Mucosa of gallbladder (tissue), 1 donor: Measurements from ENCODE around the gene YIPF2. TPM values are rescaled to one million over a fixed set of nuclear protein-coding genes. Genes with fewer than 3 reads are reported as not detected.
A peak's percentile ranks its signal among the peaks of the same experiment; 100 is the strongest.
"Not testable (repeated sequence)": the region's sequence is repeated elsewhere in the genome, so short reads cannot be mapped to it uniquely, and the experiment has no call there.

Experiments
- DNase-seq: peaks from one replicate; pipeline ENCODE4 v3.0.0-alpha.2; 2020; ENCODE audit warnings: low spot score
- total RNA-seq: library from RNA; stranded (reverse); gene quantifications from one replicate; pipeline ENCODE4 v1.2.1, GENCODE V29; 2021
- donor health status: DM: no; HTN: no; CAD: no.

Gene YIPF2
- total RNA-seq, 1 donor from 2014 or later, result 76.8 TPM

DNA sequence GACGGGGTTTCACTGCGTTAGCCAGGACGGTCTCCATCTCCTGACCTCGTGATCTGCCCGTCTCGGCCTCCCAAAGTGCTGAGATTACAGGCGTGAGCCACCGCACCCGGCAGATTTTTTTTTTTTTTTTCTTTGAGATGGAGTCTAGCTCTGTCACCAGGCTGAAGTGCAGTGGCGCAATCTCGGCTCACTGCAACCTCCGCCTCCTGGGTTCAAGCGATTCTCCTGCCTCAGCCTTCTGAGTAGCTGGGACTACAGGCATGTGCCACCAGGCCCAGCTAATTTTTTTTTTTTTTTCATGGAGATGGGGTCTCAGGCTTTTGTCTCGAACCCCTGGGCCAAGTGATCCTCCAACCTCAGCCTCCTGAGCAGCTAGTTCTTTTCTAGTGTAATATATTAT is 13.2 kb upstream of the YIPF2 start:
- DNase-seq, result not testable (repeated sequence)

DNA sequence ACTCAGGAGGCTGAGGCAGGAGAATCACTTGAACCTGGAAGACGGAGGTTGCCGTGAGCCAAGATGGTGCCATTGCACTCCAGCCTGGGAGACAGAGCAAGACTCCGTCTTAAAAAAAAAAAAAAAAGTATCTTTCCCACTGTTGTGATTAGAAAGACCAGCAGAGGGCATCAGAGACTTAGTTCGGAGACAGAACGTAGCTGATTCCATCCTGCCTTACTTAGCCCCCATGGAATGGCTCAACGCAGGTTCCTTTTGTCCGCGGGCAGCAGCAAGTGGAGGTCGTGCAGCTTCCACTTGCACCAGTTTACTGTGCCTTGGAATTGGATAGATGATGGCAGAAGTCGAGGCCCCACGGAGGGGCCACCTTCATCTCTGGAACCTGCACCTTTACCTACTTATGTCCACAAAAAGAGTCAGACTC is 8.2 kb upstream of the YIPF2 start:
- peak; percentile 51 for DNase-seq

- DNase-seq, result no peak
Observed at GRCh38 chr19:10935371-10936059, 7.1 kb upstream of the YIPF2 start.

DNA sequence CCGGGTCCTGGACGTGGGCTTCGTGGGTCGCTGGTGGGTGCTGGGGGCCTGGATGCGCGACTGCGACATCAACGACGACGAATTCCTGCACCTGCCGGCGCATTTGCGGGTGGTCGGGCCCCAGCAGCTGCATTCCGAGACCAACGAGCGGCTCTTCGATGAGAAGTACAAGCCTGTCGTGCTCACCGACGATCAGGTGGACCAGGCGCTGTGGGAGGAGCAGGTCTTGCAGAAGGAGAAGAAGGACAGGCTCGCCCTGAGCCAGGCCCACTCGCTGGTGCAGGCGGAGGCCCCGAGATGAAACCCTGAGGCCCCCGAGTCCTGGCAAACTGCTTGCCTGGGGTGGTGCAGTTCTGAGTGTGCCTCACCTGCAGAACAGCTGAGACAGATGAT is 959 bp upstream of the YIPF2 start:
- DNase-seq, result no peak

- no peak for DNase-seq
Observed at GRCh38 chr19:10927730-10928562, 493 bp downstream of the YIPF2 start.

- no peak for DNase-seq
Observed at GRCh38 chr19:10924597-10924996, 3.8 kb downstream of the YIPF2 start.

DNA sequence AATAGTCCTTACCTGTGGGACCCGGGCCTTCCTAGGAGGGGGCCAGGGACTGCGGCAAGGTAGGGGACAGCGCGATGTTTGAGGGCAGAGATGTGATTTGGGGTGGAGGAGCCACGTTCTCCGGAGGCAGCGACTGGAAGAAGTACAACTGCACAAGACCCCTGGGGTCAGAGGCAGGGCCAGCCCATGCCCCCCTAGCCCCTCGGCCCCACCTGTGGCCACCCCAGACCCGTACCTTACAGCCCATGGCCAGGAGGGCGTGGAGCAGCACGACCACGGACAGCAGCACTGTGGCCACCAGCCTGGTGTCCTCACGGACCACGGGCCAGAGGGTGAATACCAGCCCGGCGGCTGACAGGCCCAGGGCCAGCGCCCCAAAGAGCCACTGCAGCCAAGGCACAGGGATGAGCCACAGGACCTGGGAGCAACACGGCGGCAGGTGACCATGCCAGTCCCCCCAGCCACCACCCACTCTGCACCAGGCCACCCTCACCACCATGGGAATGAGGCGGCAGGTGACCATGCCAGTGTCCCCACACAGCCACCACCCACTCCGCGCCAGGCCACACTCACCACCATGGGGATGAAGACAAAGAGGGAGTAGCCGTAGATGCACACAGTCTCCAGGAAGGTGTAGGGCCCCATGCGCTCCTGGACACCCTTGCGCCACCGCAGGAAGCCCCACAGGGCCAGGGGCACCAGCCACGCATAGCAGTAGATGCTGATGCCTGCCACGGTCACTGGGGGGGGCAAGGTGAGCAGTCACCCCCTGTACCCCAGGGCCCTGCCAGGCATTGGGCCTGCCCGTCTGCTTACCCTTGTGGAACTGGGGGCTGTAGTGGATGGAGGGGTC is 5.0 kb downstream of the YIPF2 start:
- no peak for DNase-seq

DNA sequence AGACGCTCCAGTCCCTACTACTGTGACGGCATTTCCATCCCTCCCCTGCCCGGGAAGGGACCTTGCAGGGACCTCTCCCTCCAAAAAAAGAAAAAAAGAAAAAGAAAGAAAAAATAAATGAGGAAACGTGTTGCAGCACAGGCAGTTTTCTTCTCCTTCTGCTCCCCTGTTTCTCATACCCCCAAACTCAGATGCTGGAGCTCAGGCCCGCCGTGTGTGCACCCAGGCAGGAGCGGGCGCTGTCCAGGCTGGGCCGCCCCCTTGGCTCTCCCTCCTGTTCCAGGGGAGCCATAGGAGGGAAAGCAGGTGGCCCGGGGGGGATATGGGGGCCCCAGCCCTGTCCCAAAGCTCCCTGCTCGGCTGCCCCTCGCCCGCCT is 5.8 kb downstream of the YIPF2 start:
- DNase-seq, result no peak

DNA sequence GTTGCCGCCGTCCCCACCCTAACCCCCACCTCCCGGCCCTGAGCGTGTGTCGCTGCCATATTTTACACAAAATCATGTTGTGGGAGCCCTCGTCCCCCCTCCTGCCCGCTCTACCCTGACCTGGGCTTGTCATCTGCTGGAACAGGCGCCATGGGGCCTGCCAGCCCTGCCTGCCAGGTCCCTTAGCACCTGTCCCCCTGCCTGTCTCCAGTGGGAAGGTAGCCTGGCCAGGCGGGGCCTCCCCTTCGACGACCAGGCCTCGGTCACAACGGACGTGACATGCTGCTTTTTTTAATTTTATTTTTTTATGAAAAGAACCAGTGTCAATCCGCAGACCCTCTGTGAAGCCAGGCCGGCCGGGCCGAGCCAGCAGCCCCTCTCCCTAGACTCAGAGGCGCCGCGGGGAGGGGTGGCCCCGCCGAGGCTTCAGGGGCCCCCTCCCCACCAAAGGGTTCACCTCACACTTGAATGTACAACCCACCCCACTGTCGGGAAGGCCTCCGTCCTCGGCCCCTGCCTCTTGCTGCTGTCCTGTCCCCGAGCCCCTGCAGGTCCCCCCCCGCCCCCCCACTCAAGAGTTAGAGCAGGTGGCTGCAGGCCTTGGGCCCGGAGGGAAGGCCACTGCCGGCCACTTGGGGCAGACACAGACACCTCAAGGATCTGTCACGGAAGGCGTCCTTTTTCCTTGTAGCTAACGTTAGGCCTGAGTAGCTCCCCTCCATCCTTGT is 6.4 kb downstream of the YIPF2 start:
- DNase-seq, result no peak

DNA sequence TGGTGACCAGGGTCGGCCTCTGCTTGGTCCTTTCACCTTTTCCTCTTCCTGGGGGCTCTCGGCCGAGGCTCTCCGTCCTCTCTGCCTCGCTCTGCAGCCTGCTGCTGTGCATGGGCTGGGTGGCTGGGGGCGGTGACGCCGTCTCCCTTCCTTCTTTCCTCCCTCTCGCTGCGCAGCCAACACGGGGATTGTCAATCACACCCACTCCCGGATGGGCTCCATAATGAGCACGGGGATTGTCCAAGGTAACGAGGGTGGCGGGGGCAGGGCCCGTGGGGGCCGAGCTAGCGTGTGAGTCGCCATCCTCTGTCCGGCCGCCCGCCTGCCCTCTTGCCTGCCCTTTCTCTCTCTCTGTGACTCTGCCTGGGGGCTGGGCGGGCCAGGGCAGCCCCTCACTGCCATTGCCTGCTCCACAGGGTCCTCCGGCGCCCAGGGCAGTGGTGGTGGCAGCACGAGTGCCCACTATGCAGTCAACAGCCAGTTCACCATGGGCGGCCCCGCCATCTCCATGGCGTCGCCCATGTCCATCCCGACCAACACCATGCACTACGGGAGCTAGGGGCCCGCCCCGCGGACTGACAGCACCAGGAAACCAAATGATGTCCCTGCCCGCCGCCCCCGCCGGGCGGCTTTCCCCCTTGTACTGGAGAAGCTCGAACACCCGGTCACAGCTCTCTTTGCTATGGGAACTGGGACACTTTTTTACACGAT is 7.1 kb downstream of the YIPF2 start:
- DNase-seq, result no peak

DNA sequence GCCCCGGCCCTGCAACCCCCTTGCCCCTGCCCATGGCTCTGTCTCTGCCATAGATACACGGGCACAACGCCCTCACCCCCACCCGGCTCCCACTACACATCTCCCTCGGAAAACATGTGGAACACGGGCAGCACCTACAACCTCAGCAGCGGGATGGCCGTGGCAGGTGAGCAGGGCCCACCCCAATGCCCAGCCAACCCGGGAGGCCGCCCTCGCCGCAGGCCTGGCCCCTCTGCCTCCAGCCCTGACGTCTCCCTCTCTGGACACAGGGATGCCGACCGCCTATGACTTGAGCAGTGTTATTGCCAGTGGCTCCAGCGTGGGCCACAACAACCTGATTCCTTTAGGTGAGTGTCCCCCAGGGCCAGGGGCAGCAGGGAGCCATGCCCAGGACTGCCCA is 7.7 kb downstream of the YIPF2 start:
- no peak for DNase-seq

- no peak for DNase-seq
Observed at GRCh38 chr19:10920288-10920655, 8.2 kb downstream of the YIPF2 start.

- DNase-seq, result no peak
Observed at GRCh38 chr19:10919352-10920287, 8.8 kb downstream of the YIPF2 start.

- no peak for DNase-seq
Observed at GRCh38 chr19:10918359-10918758, 10.1 kb downstream of the YIPF2 start.

GRCh38 chr19:10916602-10917001 is 11.8 kb downstream of the YIPF2 start:
- no peak for DNase-seq

DNA sequence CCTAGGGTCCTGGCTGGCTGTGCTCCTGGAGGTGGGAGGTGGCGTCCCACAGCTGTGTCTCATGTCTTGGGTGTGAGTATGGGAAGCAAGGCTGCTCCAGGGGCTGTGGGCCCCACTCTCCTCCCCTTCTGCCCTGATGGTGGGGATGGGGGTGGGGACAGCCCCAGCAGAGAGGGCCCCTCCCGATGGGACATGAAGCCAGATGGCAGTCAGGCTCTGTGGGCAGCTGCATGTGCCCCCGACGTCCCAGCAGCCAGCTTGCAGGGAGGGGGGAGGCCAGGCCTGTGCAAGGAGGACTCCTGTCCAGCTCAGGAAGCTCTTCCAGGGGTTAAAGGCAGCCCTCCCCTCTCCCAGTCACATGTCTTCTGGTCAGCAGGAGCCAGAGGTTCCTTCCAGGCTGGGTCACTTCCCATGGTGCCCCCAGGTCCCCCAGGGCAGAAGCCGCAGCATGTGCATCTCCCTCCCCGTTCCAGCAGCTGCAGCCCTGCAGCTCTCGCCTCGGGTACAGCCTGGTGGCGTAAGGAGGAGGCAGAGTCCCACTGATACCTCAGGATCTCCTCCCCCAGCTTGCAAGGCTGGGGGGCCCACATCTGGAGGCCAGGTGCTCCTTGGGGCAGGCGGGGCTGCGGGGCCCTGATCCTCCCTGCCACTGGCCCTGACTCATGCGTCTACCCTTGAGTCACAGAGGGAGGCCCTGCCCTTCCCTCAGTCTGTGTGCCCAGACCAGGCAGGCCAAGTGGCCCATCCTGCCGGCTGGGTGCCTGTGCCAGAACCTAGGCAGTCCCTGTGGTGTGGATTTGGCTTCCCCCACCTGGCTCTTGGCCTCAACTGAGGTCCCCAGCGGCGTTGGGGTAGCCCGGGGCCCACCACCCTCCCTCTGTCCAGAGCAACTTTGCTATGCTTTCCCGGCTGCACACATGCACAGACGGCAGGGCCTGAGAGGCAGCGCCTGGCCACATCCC is 13.0 kb downstream of the YIPF2 start:
- no peak for DNase-seq

GRCh38 chr19:10913716-10914340 is 14.6 kb downstream of the YIPF2 start:
- no peak for DNase-seq

- DNase-seq, result no peak
Observed at GRCh38 chr19:10912619-10913018, 15.8 kb downstream of the YIPF2 start.
